DMS 273 (cell line): ENCODE results near the gene NOP10.
"Not testable (repeated sequence)": the region's sequence is repeated elsewhere in the genome, so short reads cannot be mapped to it uniquely, and the experiment has no call there.

Experiments used
- DNase-seq: peaks from one replicate; lab custom pipeline; 2025; ENCODE audit not compliant: unreplicated experiment; lab: John Stamatoyannopoulos, UW

NOP10 gene

GRCh38 chr15:34358948-34359347, 16.0 kb upstream of the NOP10 start:
- DNase-seq = no peak

- peak; percentile 3 for DNase-seq
These were observed 15.4 kb upstream of the NOP10 start for GRCh38 chr15:34358367-34358766.

- DNase-seq = no peak
These were observed 14.7 kb upstream of the NOP10 start for GRCh38 chr15:34357653-34358052.

- no peak for DNase-seq
These were observed 12.3 kb upstream of the NOP10 start for GRCh38 chr15:34355241-34355640.

- DNase-seq = no peak
These were observed 11.3 kb upstream of the NOP10 start for GRCh38 chr15:34354286-34354685.

- no peak for DNase-seq
These were observed 10.7 kb upstream of the NOP10 start for GRCh38 chr15:34353627-34354026.

- not testable (repeated sequence) for DNase-seq
These were observed 10.1 kb upstream of the NOP10 start for GRCh38 chr15:34352996-34353395.

- DNase-seq = no peak
These were observed 6.8 kb upstream of the NOP10 start for GRCh38 chr15:34349769-34350168.

GRCh38 chr15:34348735-34349300, 5.9 kb upstream of the NOP10 start:
- no peak for DNase-seq

GRCh38 chr15:34347951-34348638, 5.2 kb upstream of the NOP10 start:
- DNase-seq = no peak

- not testable (repeated sequence) for DNase-seq
These were observed 661 bp downstream of the NOP10 start for GRCh38 chr15:34342213-34342736.

GRCh38 chr15:34341381-34342212, 1.3 kb downstream of the NOP10 start:
- DNase-seq = no peak

GRCh38 chr15:34339946-34340345, 3.0 kb downstream of the NOP10 start:
- no peak for DNase-seq

- DNase-seq = no peak
These were observed 4.6 kb downstream of the NOP10 start for GRCh38 chr15:34338347-34338746.

- DNase-seq = peak; percentile 94
These were observed 5.2 kb downstream of the NOP10 start, which contains the start of gene SLC12A6 for GRCh38 chr15:34337557-34338306. TSS of gene SLC12A6 (minus strand) at chr15:34337781. CDS start at chr15:34336680, 1,101 bp downstream.

- DNase-seq = peak; percentile 42
These were observed 5.9 kb downstream of the NOP10 start for GRCh38 chr15:34336991-34337556.

- no peak for DNase-seq
These were observed 6.5 kb downstream of the NOP10 start for GRCh38 chr15:34336231-34336990.

- DNase-seq = no peak
These were observed 7.5 kb downstream of the NOP10 start for GRCh38 chr15:34335176-34336032.

- DNase-seq = no peak
These were observed 8.3 kb downstream of the NOP10 start for GRCh38 chr15:34334672-34335071.
